Right lobe of liver (tissue), 6 donors: Measurements from ENCODE around the gene ANKRD44. TPM values are rescaled to one million over a fixed set of nuclear protein-coding genes. Genes with fewer than 3 reads are reported as not detected.

Experiments used
- ATAC-seq, 4 donors: fragments of 200-7000 bp; cut with Tn5 transposase; one replicate each; pipeline ENCODE4 v1.9.1; 2020; ENCODE audit warnings: mild to moderate bottlenecking in 4 of 4, moderate library complexity in 4 of 4
- DNase-seq, 3 donors: peaks; one replicate each; pipeline ENCODE4 v3.0.0-alpha.2; 2020
- H3K27ac ChIP-seq, 3 donors: fragments of 200-600 bp; one replicate each; pipeline ENCODE4 v1.8.0; 2022
- H3K27me3 ChIP-seq, 2 donors: fragments of 200-600 bp; one replicate each; pipeline ENCODE4 v1.8.0; 2022
- H3K36me3 ChIP-seq, 4 donors: fragments of 200-600 bp; sonication (generic) in 1 of 4; one replicate each; pipeline versions ENCODE4 v1.5.1 to v1.8.0; 2017 to 2022; ENCODE audit warnings: control low read depth in 1 of 4
- H3K4me1 ChIP-seq, 4 donors: fragments of 200-600 bp; sonication (generic) in 1 of 4; one replicate each; pipeline versions ENCODE4 v1.5.1 to v1.8.0; 2017 to 2022; ENCODE audit warnings: control low read depth in 1 of 4
- H3K4me3 ChIP-seq, 3 donors: fragments of 200-600 bp; one replicate each; pipeline ENCODE4 v1.8.0; 2022
- H3K9me3 ChIP-seq, 4 donors: fragments of 200-600 bp; sonication (generic) in 1 of 4; one replicate each; pipeline versions ENCODE4 v1.5.1 to v1.8.0; 2017 to 2022; ENCODE audit warnings: control low read depth in 1 of 4
- POLR2A ChIP-seq: fragments of 450-650 bp; IDR thresholded peaks from one replicate; pipeline ENCODE4 v1.6.1; 2017; ENCODE audit warnings: antibody characterized with exemption, mild to moderate bottlenecking
- WGBS: methylation state at CpG from one replicate; pipeline ENCODE4 v1.1.6; 2018; ENCODE audit warnings: low coverage, low lambda C conversion rate; ENCODE audit not compliant: insufficient coverage; ENCODE audit errors: missing lambda C conversion rate; 5-methylcytosine and 5-hydroxymethylcytosine counted together
- intact Hi-C, 2 donors: fragments of 100-400 bp; cut with DNase I; formaldehyde crosslinking; loops; one replicate each; pipeline versions ENCODE4 v1.11.2 to v1.14.1; 2022
- total RNA-seq, 6 experiments: library from RNA; depleted of rRNA in 2 of 6; stranded (reverse); fragments of >200 nt in 2 of 6; fragmentation: NEBNext Ultra II Directional in 3 of 6; extraction: Animal tissue kit (Norgen Biotek cat#: 25700) in 3 of 6; gene quantifications; one replicate each; pipeline versions ENCODE4 v1.1.0 to v1.2.4, GENCODE V29; 2016 to 2023
- TF ChIP-seq, protein P1 (sequence below), 4 donors: fragments of 200-600 bp in 3 of 4; fragments of 450-650 bp in 1 of 4; IDR thresholded peaks; one replicate each; pipeline versions ENCODE4 v1.5.1 to v1.8.0; 2016 to 2022; ENCODE audit warnings: antibody characterized with exemption in 4 of 4, mild to moderate bottlenecking in 2 of 4
- donor health status: DM: no; HTN: yes; CAD: no.
- donor health status: DM: no; HTN: no; CAD: no.
- donor health status: DM: no; HTN: no; CAD: no.
- donor health status: DM: no; HTN: yes; CAD: no.
- donor health status: DM: no; HTN: yes; CAD: no.

The ANKRD44 gene
- total RNA-seq, 6 experiments from 2014 or later, result 7.9 to 19.5 (median 13.3) TPM

DNA sequence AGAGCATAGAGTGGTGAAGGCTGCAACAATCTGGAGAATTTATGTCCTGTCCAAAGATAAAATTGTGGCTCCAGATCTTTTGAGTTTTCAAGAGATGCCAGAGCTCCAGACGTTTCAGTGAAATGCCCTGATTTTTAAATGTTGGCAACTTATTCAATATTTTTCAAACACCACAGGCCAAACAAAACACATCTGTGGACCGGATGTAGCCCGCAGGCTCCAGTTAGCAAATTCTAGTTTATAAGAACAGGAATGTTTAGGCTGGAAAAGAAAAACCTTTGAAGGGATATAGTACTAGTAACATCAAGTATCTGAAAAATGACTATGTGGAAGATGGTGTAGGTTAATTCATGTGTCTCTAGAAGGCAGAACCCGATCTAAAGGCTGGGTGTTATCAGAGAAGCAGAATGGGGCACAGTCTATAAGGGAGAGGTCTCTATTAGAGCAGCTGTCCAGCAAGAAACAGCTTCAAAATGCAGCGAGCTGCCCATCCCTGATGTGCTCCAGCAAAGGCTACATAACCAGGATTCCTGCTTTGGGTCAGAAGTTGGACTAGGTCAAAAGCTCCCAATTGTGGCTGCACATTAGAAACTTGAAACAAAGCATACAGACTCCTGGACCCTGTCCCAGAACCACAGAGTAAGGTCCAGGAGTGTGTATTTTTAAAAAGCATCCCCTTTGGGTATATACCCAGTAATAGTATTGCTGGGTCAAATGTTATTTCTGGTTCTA is 105.9 kb downstream of the ANKRD44 start:
- H3K4me3 ChIP-seq, result no peak overlapping the region
- peaks cover 0 to 33% (median 0%) of the 10 kb centered on the region in 4 donors for H3K4me1 ChIP-seq
- no peaks in the 10 kb centered on the region for H3K36me3 ChIP-seq
- peak overlapping the region in 1 of 3 donors; percentile 12 for H3K27ac ChIP-seq
- intact Hi-C loops, result loop anchor here in 1 of 2 donors (10.0 kb wide), 1 partner anchor 110 kb away; the partner anchor contains the start of gene ANKRD44
- H3K9me3 ChIP-seq, result no peaks in the 10 kb centered on the region
- ATAC-seq (peak; percentile 15 to 73 (median 59)), DNase-seq (no peak)
- WGBS, result 50% methylated on average over 5 of the region's 5 CpGs
- no peak for TF ChIP-seq POLR2A
- TF ChIP-seq, protein P1, sequence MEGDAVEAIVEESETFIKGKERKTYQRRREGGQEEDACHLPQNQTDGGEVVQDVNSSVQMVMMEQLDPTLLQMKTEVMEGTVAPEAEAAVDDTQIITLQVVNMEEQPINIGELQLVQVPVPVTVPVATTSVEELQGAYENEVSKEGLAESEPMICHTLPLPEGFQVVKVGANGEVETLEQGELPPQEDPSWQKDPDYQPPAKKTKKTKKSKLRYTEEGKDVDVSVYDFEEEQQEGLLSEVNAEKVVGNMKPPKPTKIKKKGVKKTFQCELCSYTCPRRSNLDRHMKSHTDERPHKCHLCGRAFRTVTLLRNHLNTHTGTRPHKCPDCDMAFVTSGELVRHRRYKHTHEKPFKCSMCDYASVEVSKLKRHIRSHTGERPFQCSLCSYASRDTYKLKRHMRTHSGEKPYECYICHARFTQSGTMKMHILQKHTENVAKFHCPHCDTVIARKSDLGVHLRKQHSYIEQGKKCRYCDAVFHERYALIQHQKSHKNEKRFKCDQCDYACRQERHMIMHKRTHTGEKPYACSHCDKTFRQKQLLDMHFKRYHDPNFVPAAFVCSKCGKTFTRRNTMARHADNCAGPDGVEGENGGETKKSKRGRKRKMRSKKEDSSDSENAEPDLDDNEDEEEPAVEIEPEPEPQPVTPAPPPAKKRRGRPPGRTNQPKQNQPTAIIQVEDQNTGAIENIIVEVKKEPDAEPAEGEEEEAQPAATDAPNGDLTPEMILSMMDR (IDR thresholded peaks at IDR 0.05), result no peak
- no peaks in the 10 kb centered on the region for H3K27me3 ChIP-seq

DNA sequence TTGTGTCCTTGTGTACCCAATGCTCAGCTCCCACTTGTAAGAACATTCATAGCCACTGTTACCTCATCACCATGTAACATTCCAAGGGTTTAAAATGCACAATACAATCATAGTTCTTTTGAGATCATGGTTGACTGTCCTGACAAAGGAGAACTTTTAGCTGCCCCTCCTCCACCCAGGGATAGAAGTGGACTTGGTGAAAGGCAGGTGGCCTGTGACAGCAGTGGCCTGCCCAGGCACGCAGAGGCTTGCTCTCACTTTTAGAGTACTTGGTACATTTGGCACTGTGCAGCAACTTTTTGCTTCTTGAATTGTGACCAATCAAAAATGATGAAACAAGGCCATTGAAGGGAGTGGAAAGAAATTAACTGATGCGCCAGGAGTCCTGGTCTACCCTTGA is 108.7 kb downstream of the ANKRD44 start:
- TF ChIP-seq, protein P1 (IDR thresholded peaks at IDR 0.05), result no peak
- TF ChIP-seq POLR2A, result no peak
- H3K9me3 ChIP-seq, result no peaks in the 10 kb centered on the region
- no peak overlapping the region for H3K27ac ChIP-seq
- WGBS, result 96% methylated on average over 2 of the region's 2 CpGs
- ATAC-seq, result no peak
- H3K27me3 ChIP-seq, result no peaks in the 10 kb centered on the region
- H3K4me3 ChIP-seq, result no peak overlapping the region
- peaks cover 0 to 27% (median 0%) of the 10 kb centered on the region in 4 donors for H3K4me1 ChIP-seq
- intact Hi-C loops, result loop anchor here in 1 of 2 donors (10.0 kb wide), 1 partner anchor 113 kb away; the partner anchor contains the start of gene ANKRD44
- no peaks in the 10 kb centered on the region for H3K36me3 ChIP-seq
- DNase-seq, result no peak

DNA sequence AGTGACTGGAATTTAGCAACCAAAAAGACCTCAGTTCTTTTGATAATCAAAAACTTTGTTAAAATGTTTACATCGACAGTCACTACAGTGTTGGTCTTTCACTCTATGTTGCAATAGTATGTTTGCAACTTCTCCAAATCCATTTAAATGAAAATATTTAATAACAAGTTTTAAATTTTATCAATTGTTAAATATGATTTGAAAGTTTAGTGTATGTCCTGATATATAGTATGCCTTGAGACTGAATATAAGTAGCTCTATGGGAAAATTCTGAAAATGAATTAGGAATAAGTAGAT is 109.9 kb downstream of the ANKRD44 start:
- no peaks in the 10 kb centered on the region for H3K36me3 ChIP-seq
- TF ChIP-seq, protein P1 (IDR thresholded peaks at IDR 0.05), result no peak
- no peak for TF ChIP-seq POLR2A
- DNase-seq (no peak), ATAC-seq (no peak)
- no peaks in the 10 kb centered on the region for H3K9me3 ChIP-seq
- H3K4me3 ChIP-seq, result no peak overlapping the region
- 7% methylated on average over 1 of the region's 1 CpG for WGBS
- intact Hi-C loops, result loop anchor here in 1 of 2 donors (10.0 kb wide), 1 partner anchor 114 kb away; the partner anchor contains the start of gene ANKRD44
- peaks cover 0 to 27% (median 0%) of the 10 kb centered on the region in 4 donors for H3K4me1 ChIP-seq
- peak overlapping the region in 1 of 3 donors; percentile 16 for H3K27ac ChIP-seq
- H3K27me3 ChIP-seq, result no peaks in the 10 kb centered on the region

DNA sequence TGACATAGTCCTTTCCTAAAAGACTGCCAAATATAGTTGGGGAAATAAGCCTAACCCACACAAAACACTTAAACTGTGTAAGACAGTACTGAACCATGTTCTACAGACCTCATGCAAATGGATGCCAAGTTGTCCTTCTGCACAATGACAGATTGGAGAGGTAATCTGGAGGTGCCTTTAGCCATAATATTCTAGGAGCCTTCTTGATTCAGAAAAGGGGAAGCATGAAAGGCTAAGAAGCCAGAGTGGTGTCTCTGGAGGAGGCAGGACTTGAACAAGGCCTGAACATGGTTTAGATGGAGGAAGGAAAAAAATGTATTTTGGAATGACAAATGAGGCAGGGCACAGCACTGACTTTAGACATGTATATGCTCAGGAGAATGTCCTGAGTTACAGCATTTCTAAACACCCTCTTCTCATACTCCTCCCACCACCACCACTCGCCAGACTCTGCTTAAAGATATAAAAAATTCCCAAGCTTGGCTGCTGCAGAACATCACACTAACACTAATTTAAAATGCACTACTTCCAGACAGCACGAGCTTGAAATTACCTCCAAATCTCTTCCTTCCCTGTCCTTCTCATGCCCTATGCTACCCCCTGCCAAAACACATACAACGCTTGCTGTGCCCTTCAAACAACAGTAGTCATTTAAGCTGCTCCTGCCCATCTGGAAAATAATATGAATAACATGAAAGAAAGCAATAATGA is 110.4 kb downstream of the ANKRD44 start:
- peaks cover 0 to 25% (median 0%) of the 10 kb centered on the region in 4 donors for H3K4me1 ChIP-seq
- TF ChIP-seq POLR2A, result no peak
- TF ChIP-seq, protein P1 (IDR thresholded peaks at IDR 0.05), result no peak
- 41% methylated on average over 3 of the region's 3 CpGs for WGBS

More for the DNA sequence above, 110.4 kb downstream of the ANKRD44 start:
- Histone ChIP-seq H3K9me3 (no peaks in the 10 kb centered on the region), H3K4me3 (no peak overlapping the region), H3K27me3 (no peaks in the 10 kb centered on the region), H3K36me3 (no peaks in the 10 kb centered on the region), H3K27ac (peak overlapping the region in 1 of 3 donors; percentile 16)
- ATAC-seq (no peak), DNase-seq (no peak)
- intact Hi-C loops, result loop anchor here in 1 of 2 donors (10.0 kb wide), 1 partner anchor 115 kb away; the partner anchor contains the start of gene ANKRD44
